OCI-LY1 (cell line): ENCODE results near the gene EPS8L2.

Experiments used
- H2AFZ ChIP-seq: fragments of 200-600 bp; sonication (generic), shearing (Covaris generic); 2 replicates; pipeline ENCODE4 v1.6.0; 2014; ENCODE audit warnings: antibody characterized with exemption, mild to moderate bottlenecking, low read length
- H3F3A ChIP-seq: fragments of 200-600 bp; sonication (generic), shearing (Covaris generic); 2 replicates; pipeline ENCODE4 v1.6.0; 2014; ENCODE audit warnings: mild to moderate bottlenecking, antibody characterized with exemption, low read length, moderate library complexity; ENCODE audit not compliant: insufficient read depth
- H3K27ac ChIP-seq: fragments of 200-600 bp; sonication (generic); 2 replicates; pipeline ENCODE4 v1.5.1; 2014; ENCODE audit warnings: low read length, mixed run types, mild to moderate bottlenecking, low read depth; ENCODE audit not compliant: poor library complexity, severe bottlenecking
- H3K27me3 ChIP-seq: fragments of 200-600 bp; sonication (generic); 2 replicates; pipeline ENCODE4 v1.6.0; 2014; ENCODE audit warnings: antibody characterized with exemption, mild to moderate bottlenecking, low read length, moderate library complexity; ENCODE audit not compliant: insufficient read depth
- H3K36me3 ChIP-seq: fragments of 200-600 bp; sonication (generic); 2 replicates; pipeline ENCODE4 v1.6.1; 2014; ENCODE audit warnings: mild to moderate bottlenecking, antibody characterized with exemption, low read length, moderate library complexity, mixed read lengths; ENCODE audit not compliant: insufficient read depth
- H3K4me1 ChIP-seq: fragments of 200-600 bp; sonication (generic); 2 replicates; pipeline ENCODE4 v1.5.1; 2014; ENCODE audit warnings: mild to moderate bottlenecking, low read length, moderate library complexity; ENCODE audit not compliant: insufficient read depth, severe bottlenecking
- H3K4me2 ChIP-seq: fragments of 200-600 bp; sonication (generic), shearing (Covaris generic); 2 replicates; pipeline ENCODE4 v1.6.1; 2014; ENCODE audit warnings: low read length
- H3K4me3 ChIP-seq: fragments of 200-600 bp; sonication (generic); 2 replicates; pipeline ENCODE4 v1.5.1; 2014; ENCODE audit warnings: low read length, low read depth, mild to moderate bottlenecking, mixed read lengths; ENCODE audit not compliant: poor library complexity, severe bottlenecking
- H3K79me2 ChIP-seq: fragments of 200-600 bp; shearing (Covaris generic); 2 replicates; pipeline ENCODE4 v1.6.1; 2016; ENCODE audit warnings: mixed run types, low read length, mixed read lengths; ENCODE audit not compliant: insufficient read depth
- H3K9ac ChIP-seq: fragments of 200-600 bp; sonication (generic), shearing (Covaris generic); 2 replicates; pipeline ENCODE4 v1.6.1; 2014; ENCODE audit warnings: mild to moderate bottlenecking, low read length, mixed read lengths
- H3K9me2 ChIP-seq: fragments of 200-600 bp; sonication (generic), shearing (Covaris generic); 2 replicates; pipeline ENCODE4 v1.6.1; 2014; ENCODE audit warnings: low read depth, mild to moderate bottlenecking, low read length, mixed read lengths
- H3K9me3 ChIP-seq: fragments of 200-600 bp; shearing (Covaris generic); 2 replicates; pipeline ENCODE4 v1.6.1; 2014; ENCODE audit warnings: low read length, mixed read lengths
- H4K20me1 ChIP-seq: fragments of 200-600 bp; sonication (generic), shearing (Covaris generic); 2 replicates; pipeline ENCODE4 v1.6.0; 2016; ENCODE audit warnings: mild to moderate bottlenecking, low read length; ENCODE audit not compliant: insufficient read depth
- EZH2 ChIP-seq: fragments of 200-600 bp; sonication (generic), shearing (Covaris generic); IDR thresholded peaks from 2 replicates; pipeline ENCODE4 v1.8.0; 2017; ENCODE audit warnings: borderline replicate concordance, mixed run types, mild to moderate bottlenecking, antibody characterized with exemption, low read length, moderate library complexity, mixed read lengths
- TF ChIP-seq, protein P1 (sequence below): fragments of 200-600 bp; sonication (generic), shearing (Covaris generic); IDR thresholded peaks from 2 replicates; pipeline ENCODE4 v1.5.1; 2017; ENCODE audit warnings: mild to moderate bottlenecking, antibody characterized with exemption, low read length, moderate library complexity, mixed read lengths

Gene EPS8L2

GRCh38 chr11:765802-766091 is 59.7 kb downstream of the EPS8L2 start:
- H3K27ac ChIP-seq: no peak overlapping the region
- no peaks in the 10 kb centered on the region for H3F3A ChIP-seq

DNA sequence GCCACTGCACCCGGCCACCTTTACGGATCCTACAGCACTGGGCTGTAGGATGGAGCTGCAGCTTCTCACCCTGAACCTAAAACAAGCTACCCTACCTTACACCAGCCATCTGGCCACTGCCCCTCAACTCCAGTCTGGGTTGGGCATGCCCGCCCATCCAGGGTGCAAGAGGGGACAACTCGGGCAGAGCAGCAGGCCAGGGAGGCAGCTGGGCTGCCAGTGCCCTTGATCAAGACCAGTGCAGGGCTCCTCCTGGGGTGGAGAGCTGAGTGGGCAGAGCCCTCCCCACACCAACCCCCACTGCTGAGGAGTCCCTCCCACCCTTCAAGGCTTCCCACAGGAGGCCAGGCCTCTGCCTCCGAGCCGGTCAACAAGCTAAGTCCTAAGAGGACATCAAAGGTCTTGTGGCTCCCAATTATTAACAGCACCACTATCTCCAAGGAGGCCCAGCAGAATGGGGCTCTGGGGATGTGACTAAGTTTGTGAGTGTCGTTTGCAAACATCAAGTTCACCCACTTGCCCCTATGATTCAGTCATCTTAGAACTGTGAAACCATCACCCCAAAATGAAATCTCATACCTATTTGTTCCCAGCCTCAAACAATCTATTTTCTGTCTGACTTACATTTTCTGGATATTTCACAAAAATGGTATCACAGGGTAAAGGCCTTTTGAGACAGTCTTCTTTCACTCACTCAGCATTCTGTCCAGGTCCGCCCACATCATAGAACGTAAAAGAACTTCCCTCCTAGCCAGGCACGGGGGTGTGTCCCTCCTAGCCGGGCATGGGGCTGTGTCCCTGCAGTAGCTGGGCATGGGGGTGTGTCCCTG is 60.3 kb downstream of the EPS8L2 start:
- Histone ChIP-seq H3K4me3 (no peak overlapping the region), H3F3A (no peaks in the 10 kb centered on the region), H3K4me2 (no peak overlapping the region), H3K27me3 (no peaks in the 10 kb centered on the region), H3K36me3 (peaks cover 75% of the 10 kb centered on the region), H4K20me1 (no peaks in the 10 kb centered on the region), H3K9me3 (no peaks in the 10 kb centered on the region), H3K4me1 (peaks cover 5% of the 10 kb centered on the region), H3K9ac (no peak overlapping the region), H3K27ac (no peak overlapping the region), H3K79me2 (no peaks in the 10 kb centered on the region), H3K9me2 (no peaks in the 10 kb centered on the region), H2AFZ (no peak overlapping the region)
- TF ChIP-seq, protein P1, sequence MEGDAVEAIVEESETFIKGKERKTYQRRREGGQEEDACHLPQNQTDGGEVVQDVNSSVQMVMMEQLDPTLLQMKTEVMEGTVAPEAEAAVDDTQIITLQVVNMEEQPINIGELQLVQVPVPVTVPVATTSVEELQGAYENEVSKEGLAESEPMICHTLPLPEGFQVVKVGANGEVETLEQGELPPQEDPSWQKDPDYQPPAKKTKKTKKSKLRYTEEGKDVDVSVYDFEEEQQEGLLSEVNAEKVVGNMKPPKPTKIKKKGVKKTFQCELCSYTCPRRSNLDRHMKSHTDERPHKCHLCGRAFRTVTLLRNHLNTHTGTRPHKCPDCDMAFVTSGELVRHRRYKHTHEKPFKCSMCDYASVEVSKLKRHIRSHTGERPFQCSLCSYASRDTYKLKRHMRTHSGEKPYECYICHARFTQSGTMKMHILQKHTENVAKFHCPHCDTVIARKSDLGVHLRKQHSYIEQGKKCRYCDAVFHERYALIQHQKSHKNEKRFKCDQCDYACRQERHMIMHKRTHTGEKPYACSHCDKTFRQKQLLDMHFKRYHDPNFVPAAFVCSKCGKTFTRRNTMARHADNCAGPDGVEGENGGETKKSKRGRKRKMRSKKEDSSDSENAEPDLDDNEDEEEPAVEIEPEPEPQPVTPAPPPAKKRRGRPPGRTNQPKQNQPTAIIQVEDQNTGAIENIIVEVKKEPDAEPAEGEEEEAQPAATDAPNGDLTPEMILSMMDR: no peak

More at GRCh38 chr11:765802-766091, 59.7 kb downstream of the EPS8L2 start:
- Histone ChIP-seq H3K79me2 (no peaks in the 10 kb centered on the region), H3K4me2 (no peak overlapping the region), H3K27me3 (no peaks in the 10 kb centered on the region), H3K36me3 (peaks cover 75% of the 10 kb centered on the region), H3K9me2 (no peaks in the 10 kb centered on the region), H3K4me3 (no peak overlapping the region), H4K20me1 (no peaks in the 10 kb centered on the region), H2AFZ (no peak overlapping the region), H3K9me3 (no peaks in the 10 kb centered on the region), H3K9ac (no peak overlapping the region), H3K4me1 (peaks cover 5% of the 10 kb centered on the region)
- TF ChIP-seq EZH2: no peak
- TF ChIP-seq, protein P1: no peak

DNA sequence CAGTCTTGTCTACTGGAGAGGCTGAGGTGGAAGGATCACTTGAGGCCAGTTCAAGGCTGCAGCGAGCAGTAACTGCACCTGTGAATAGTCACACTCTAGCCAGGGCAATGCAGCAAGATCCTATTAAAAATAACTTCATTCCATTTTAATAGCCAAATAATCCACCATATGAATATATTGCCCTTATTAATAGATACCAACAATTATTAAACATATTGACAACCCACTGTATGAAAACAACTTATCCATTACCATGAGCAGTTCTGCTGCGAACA is 60.8 kb downstream of the EPS8L2 start:
- Histone ChIP-seq H3K4me2 (no peak overlapping the region), H4K20me1 (no peaks in the 10 kb centered on the region), H3K27ac (no peak overlapping the region), H3K36me3 (peaks cover 75% of the 10 kb centered on the region), H2AFZ (no peak overlapping the region), H3K4me1 (peaks cover 5% of the 10 kb centered on the region), H3K79me2 (no peaks in the 10 kb centered on the region), H3K9me3 (no peaks in the 10 kb centered on the region), H3K9ac (no peak overlapping the region), H3F3A (no peaks in the 10 kb centered on the region), H3K27me3 (no peaks in the 10 kb centered on the region), H3K9me2 (no peaks in the 10 kb centered on the region), H3K4me3 (no peak overlapping the region)
- TF ChIP-seq, protein P1: no peak
- no peak for TF ChIP-seq EZH2
